Smooth muscle cell (in vitro differentiated cells): Measurements from ENCODE around the gene ESR1. TPM values are rescaled to one million over a fixed set of nuclear protein-coding genes. Genes with fewer than 3 reads are reported as not detected.

Source experiments
- DNase-seq: peaks from one replicate; lab custom pipeline; 2025; ENCODE audit not compliant: unreplicated experiment; lab: John Stamatoyannopoulos, UW
- H2AFZ ChIP-seq: fragments of 200-600 bp; sonication (generic); 2 replicates; pipeline ENCODE4 v1.6.0; 2016; ENCODE audit warnings: antibody characterized with exemption, low read depth, mild to moderate bottlenecking
- H3F3A ChIP-seq: fragments of 200-600 bp; sonication (generic); 2 replicates; pipeline ENCODE4 v1.6.0; 2017; ENCODE audit warnings: antibody characterized with exemption, low read depth
- H3K27ac ChIP-seq: fragments of 200-600 bp; sonication (generic); 2 replicates; pipeline ENCODE4 v1.5.1; 2016; ENCODE audit warnings: low read depth, mild to moderate bottlenecking
- H3K27me3 ChIP-seq: fragments of 200-600 bp; sonication (generic); 2 replicates; pipeline ENCODE4 v1.6.1; 2016; ENCODE audit warnings: low read depth, mild to moderate bottlenecking
- H3K36me3 ChIP-seq: fragments of 200-600 bp; sonication (generic); 2 replicates; pipeline ENCODE4 v1.5.1; 2016; ENCODE audit warnings: low read depth
- H3K4me1 ChIP-seq: fragments of 200-600 bp; sonication (generic); 2 replicates; pipeline ENCODE4 v1.5.1; 2016; ENCODE audit warnings: low read depth
- H3K4me2 ChIP-seq: fragments of 200-600 bp; sonication (generic); 2 replicates; pipeline ENCODE4 v1.6.0; 2016; ENCODE audit warnings: mild to moderate bottlenecking
- H3K4me3 ChIP-seq: fragments of 200-600 bp; sonication (generic); 2 replicates; pipeline ENCODE4 v1.5.1; 2016; ENCODE audit warnings: mild to moderate bottlenecking
- H3K79me2 ChIP-seq: fragments of 200-600 bp; sonication (generic); 2 replicates; pipeline ENCODE4 v1.6.0; 2016; ENCODE audit warnings: low read depth, mild to moderate bottlenecking
- H3K9ac ChIP-seq: fragments of 200-600 bp; sonication (generic); 2 replicates; pipeline ENCODE4 v1.6.0; 2016; ENCODE audit warnings: low read depth
- H3K9me3 ChIP-seq: fragments of 200-600 bp; sonication (generic); replicated peaks from 2 replicates; pipeline ENCODE4 v1.5.1; 2016; ENCODE audit warnings: low read depth
- H4K20me1 ChIP-seq: fragments of 200-600 bp; sonication (generic); 2 replicates; pipeline ENCODE4 v1.6.0; 2016; ENCODE audit warnings: low read depth
- CTCF ChIP-seq: fragments of 200-600 bp; sonication (generic); IDR thresholded peaks from 2 replicates; pipeline ENCODE4 v1.5.1; 2017; ENCODE audit warnings: borderline replicate concordance, mild to moderate bottlenecking, antibody characterized with exemption; ENCODE audit not compliant: insufficient read depth, poor library complexity, severe bottlenecking
- WGBS: methylation state at CpG from one replicate; pipeline ENCODE4 v1.1.7; 2016; ENCODE audit warnings: low lambda C conversion rate; 5-methylcytosine and 5-hydroxymethylcytosine counted together
- polyA plus RNA-seq: library from polyadenylated mRNA; unstranded; fragments of >200 nt; fragmentation: Nextera tagmentation; extraction: Ambion mirVana; gene quantifications from 2 replicates; pipeline ENCODE4 v1.2.1, GENCODE V29; 2016
- total RNA-seq: library from RNA; depleted of rRNA; stranded (reverse); fragments of >200 nt; gene quantifications from 2 replicates; pipeline ENCODE4 v1.2.3, GENCODE V29; 2014

ESR1 gene
- total and polyA plus RNA-seq, 2 experiments from 2014 or later, result 0.16 TPM; not detected in 1

- Histone ChIP-seq H3K4me2 (no peak overlapping the region), H3K27me3 (no peaks in the 10 kb centered on the region), H2AFZ (no peak overlapping the region), H3K4me1 (no peaks in the 10 kb centered on the region), H3K27ac (no peak overlapping the region), H3K9ac (no peak overlapping the region), H3K9me3 (no peaks in the 10 kb centered on the region), H3K36me3 (no peaks in the 10 kb centered on the region), H3F3A (no peaks in the 10 kb centered on the region), H3K4me3 (no peak overlapping the region), H4K20me1 (no peaks in the 10 kb centered on the region), H3K79me2 (no peaks in the 10 kb centered on the region)
- DNase-seq, result no peak
- no peak for TF ChIP-seq CTCF
- WGBS, result 60% methylated on average over 5 of the region's 5 CpGs
These were observed 227.1 kb downstream of the ESR1 start for GRCh38 chr6:152034631-152035030.

GRCh38 chr6:152046118-152046517 lies 238.6 kb downstream of the ESR1 start:
- no peaks in the 10 kb centered on the region for H3K4me1 ChIP-seq
- no peaks in the 10 kb centered on the region for H4K20me1 ChIP-seq
- H2AFZ ChIP-seq, result no peak overlapping the region
- no peak overlapping the region for H3K27ac ChIP-seq
- H3K27me3 ChIP-seq, result no peaks in the 10 kb centered on the region
- no peaks in the 10 kb centered on the region for H3F3A ChIP-seq
- no peak overlapping the region for H3K9ac ChIP-seq
- H3K4me2 ChIP-seq, result no peak overlapping the region
- DNase-seq, result no peak
- H3K79me2 ChIP-seq, result no peaks in the 10 kb centered on the region
- TF ChIP-seq CTCF, result no peak
- H3K4me3 ChIP-seq, result no peak overlapping the region
- H3K9me3 ChIP-seq, result no peaks in the 10 kb centered on the region
- H3K36me3 ChIP-seq, result no peaks in the 10 kb centered on the region
- WGBS, result 98% methylated on average over 2 of the region's 2 CpGs

GRCh38 chr6:152048921-152049320 lies 241.4 kb downstream of the ESR1 start:
- H3K27ac ChIP-seq, result no peak overlapping the region
- TF ChIP-seq CTCF, result no peak
- no peak overlapping the region for H2AFZ ChIP-seq

GRCh38 chr6:152049502-152049901 lies 242.0 kb downstream of the ESR1 start:
- no peaks in the 10 kb centered on the region for H4K20me1 ChIP-seq
- H3K4me3 ChIP-seq, result no peak overlapping the region
- no peaks in the 10 kb centered on the region for H3K79me2 ChIP-seq
- H3K27ac ChIP-seq, result no peak overlapping the region
- H3K4me2 ChIP-seq, result no peak overlapping the region
- H3K27me3 ChIP-seq, result no peaks in the 10 kb centered on the region
- no peaks in the 10 kb centered on the region for H3K36me3 ChIP-seq
- TF ChIP-seq CTCF, result no peak
- H3F3A ChIP-seq, result no peaks in the 10 kb centered on the region
- H2AFZ ChIP-seq, result no peak overlapping the region
- no peak overlapping the region for H3K9ac ChIP-seq
- no peaks in the 10 kb centered on the region for H3K9me3 ChIP-seq
- WGBS, result 64% methylated on average over 3 of the region's 3 CpGs
- DNase-seq, result no peak
- no peaks in the 10 kb centered on the region for H3K4me1 ChIP-seq

More at GRCh38 chr6:152048921-152049320, 241.4 kb downstream of the ESR1 start:
- no peaks in the 10 kb centered on the region for H3K79me2 ChIP-seq
- no peak for DNase-seq
- no peaks in the 10 kb centered on the region for H3K4me1 ChIP-seq
- H3K36me3 ChIP-seq, result no peaks in the 10 kb centered on the region
- H3K4me2 ChIP-seq, result no peak overlapping the region
- no peaks in the 10 kb centered on the region for H3K27me3 ChIP-seq
- no peaks in the 10 kb centered on the region for H4K20me1 ChIP-seq
- H3K9ac ChIP-seq, result no peak overlapping the region
- H3K4me3 ChIP-seq, result no peak overlapping the region
- no peaks in the 10 kb centered on the region for H3K9me3 ChIP-seq
- no peaks in the 10 kb centered on the region for H3F3A ChIP-seq
